ENCODE results near the gene HMGB2. TPM values are rescaled to one million over a fixed set of nuclear protein-coding genes. Genes with fewer than 3 reads are reported as not detected.

Gene HMGB2
- total RNA-seq, 4 donors from 2014 or later = 9.4 to 34.9 (median 29.1) TPM

DNA sequence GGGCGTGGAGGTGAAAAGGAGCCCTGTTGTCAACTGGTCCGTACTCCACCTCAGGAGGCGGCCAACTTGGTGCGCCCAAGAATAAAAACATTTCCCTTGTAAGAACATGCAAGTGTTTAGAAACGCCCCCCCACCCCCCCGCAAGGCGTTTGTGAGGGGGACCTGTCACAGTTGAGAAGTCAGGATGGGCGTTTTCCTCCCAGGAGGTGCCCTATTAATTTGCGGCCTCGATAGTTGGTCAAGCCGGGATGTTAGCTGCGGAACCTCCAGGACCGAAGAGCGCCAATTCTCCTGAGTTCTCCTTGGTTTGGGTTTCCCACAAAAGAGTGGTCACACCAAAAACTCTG lies 35.9 kb upstream of the HMGB2 start:
- no peaks in the 10 kb centered on the region for H3K27me3 ChIP-seq
- H3K4me3 ChIP-seq = peak overlapping the region; percentile 49 to 99 (median 76)
- peaks cover 0 to 39% (median 6%) of the 10 kb centered on the region in 4 donors for H3K4me1 ChIP-seq
- H3K9me3 ChIP-seq = no peaks in the 10 kb centered on the region
- intact Hi-C loops (cut with DNase I; ENCODE audit: low total_unique reads) (loop anchor here (5.0 kb wide), 1 partner anchor 38 kb away; the partner anchor contains the start of gene HMGB2), in situ Hi-C loops (cut with MboI; ENCODE audit: low pct_ligation_motif_present in 1 of 4, low pct_unique_long_range_greater_than_20kb in 1 of 4, low sequenced_read_pairs in 3 of 4) (no loop called here)
- H3K27ac ChIP-seq = peak overlapping the region; percentile 98 to 99 (median 98)
- H3K36me3 ChIP-seq = no peaks in the 10 kb centered on the region
- TF ChIP-seq EP300 (IDR thresholded peaks at IDR 0.05; ENCODE audit: low read depth) (no peak), POLR2A (IDR thresholded peaks at IDR 0.05) (peak; percentile 21), POLR2AphosphoS5 (IDR thresholded peaks at IDR 0.05) (no peak)
- DNase-seq = peak; percentile 65
- WGBS, 2 donors (ENCODE audit: low coverage in 1 of 2) = 0 to 1% methylated on average over 3 to 14 of the region's 14 CpGs

- Histone ChIP-seq H3K4me3 (no peak overlapping the region), H3K4me1 (peaks cover 0 to 19% (median 5%) of the 10 kb centered on the region in 4 donors), H3K27ac (peak overlapping the region in 2 of 4 donors; percentile 98 to 99), H3K9me3 (no peaks in the 10 kb centered on the region), H3K36me3 (no peaks in the 10 kb centered on the region), H3K27me3 (no peaks in the 10 kb centered on the region)
- DNase-seq = no peak
- in situ Hi-C loops (cut with MboI; ENCODE audit: low pct_ligation_motif_present in 1 of 4, low pct_unique_long_range_greater_than_20kb in 1 of 4, low sequenced_read_pairs in 3 of 4) (no loop called here), intact Hi-C loops (cut with DNase I; ENCODE audit: low total_unique reads) (no loop called here)
- TF ChIP-seq POLR2A (IDR thresholded peaks at IDR 0.05) (no peak), CTCF (IDR thresholded peaks at IDR 0.05) (no peak), POLR2AphosphoS5 (IDR thresholded peaks at IDR 0.05) (no peak), EP300 (IDR thresholded peaks at IDR 0.05; ENCODE audit: low read depth) (no peak)
- WGBS, 2 donors (ENCODE audit: low coverage in 1 of 2) = 49 to 54% methylated on average over 3 to 4 of the region's 4 CpGs
Measured at GRCh38 chr4:173367946-173368345, 33.8 kb upstream of the HMGB2 start.

- TF ChIP-seq EP300 (IDR thresholded peaks at IDR 0.05; ENCODE audit: low read depth) = no peak
- TF ChIP-seq CTCF (IDR thresholded peaks at IDR 0.05) = no peak
- TF ChIP-seq POLR2A (IDR thresholded peaks at IDR 0.05) = no peak
- TF ChIP-seq POLR2AphosphoS5 (IDR thresholded peaks at IDR 0.05) = no peak
- peaks cover 0 to 15% (median 3%) of the 10 kb centered on the region in 4 donors for H3K4me1 ChIP-seq
- in situ Hi-C loops (cut with MboI; ENCODE audit: low pct_ligation_motif_present in 1 of 4, low pct_unique_long_range_greater_than_20kb in 1 of 4, low sequenced_read_pairs in 3 of 4) (no loop called here), intact Hi-C loops (cut with DNase I; ENCODE audit: low total_unique reads) (no loop called here)
- no peak overlapping the region for H3K4me3 ChIP-seq
- DNase-seq = no peak
- H3K36me3 ChIP-seq = no peaks in the 10 kb centered on the region
- no peaks in the 10 kb centered on the region for H3K9me3 ChIP-seq
- H3K27ac ChIP-seq = peak overlapping the region in 3 of 4 donors; percentile 2 to 99 (median 98)
- no peaks in the 10 kb centered on the region for H3K27me3 ChIP-seq
Measured at GRCh38 chr4:173367285-173367684, 33.1 kb upstream of the HMGB2 start.

DNA sequence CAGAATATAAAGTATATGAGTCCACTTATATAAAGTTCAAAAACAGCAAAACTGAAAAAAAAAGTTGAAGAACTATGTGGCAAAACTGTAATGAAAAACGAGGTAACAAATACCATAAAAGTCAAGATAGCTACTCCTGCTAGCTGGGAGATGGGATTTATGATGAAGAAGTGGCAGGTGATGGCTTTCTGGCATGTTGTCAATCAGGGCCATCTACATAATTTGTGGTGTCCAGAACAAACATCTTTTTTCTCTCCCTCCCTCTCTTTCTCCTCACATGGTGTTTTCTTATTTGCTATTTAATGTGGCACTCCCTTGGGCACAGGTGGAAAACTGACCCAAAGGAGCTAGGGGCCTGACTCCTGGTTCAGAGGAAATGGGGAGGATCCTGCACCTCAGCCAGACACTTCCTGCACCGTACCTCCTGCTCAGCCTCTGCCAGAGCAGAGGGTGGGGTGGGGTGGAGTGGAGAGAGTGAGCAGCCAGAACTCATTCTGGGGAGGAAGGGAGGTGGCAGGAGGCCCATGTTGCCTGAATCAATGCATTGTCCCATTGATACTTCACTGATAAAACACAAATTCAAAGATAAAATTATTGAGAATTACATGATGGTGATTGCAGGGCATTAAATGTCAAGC lies 31.3 kb upstream of the HMGB2 start:
- Histone ChIP-seq H3K4me3 (no peak overlapping the region), H3K36me3 (no peaks in the 10 kb centered on the region), H3K4me1 (peaks cover 0 to 21% (median 3%) of the 10 kb centered on the region in 4 donors), H3K27ac (no peak overlapping the region), H3K27me3 (no peaks in the 10 kb centered on the region), H3K9me3 (no peaks in the 10 kb centered on the region)
- 17 to 23% methylated on average over 1 to 2 of the region's 2 CpGs for WGBS, 2 donors (ENCODE audit: low coverage in 1 of 2)
- DNase-seq = peak; percentile 20
- intact Hi-C loops (cut with DNase I; ENCODE audit: low total_unique reads) = no loop called here
- in situ Hi-C loops (cut with MboI; ENCODE audit: low pct_ligation_motif_present in 1 of 4, low pct_unique_long_range_greater_than_20kb in 1 of 4, low sequenced_read_pairs in 3 of 4) = no loop called here
- TF ChIP-seq EP300 (IDR thresholded peaks at IDR 0.05; ENCODE audit: low read depth) = no peak

GRCh38 chr4:173362666-173363065 lies 28.5 kb upstream of the HMGB2 start:
- DNase-seq = no peak
- in situ Hi-C loops (cut with MboI; ENCODE audit: low pct_ligation_motif_present in 1 of 4, low pct_unique_long_range_greater_than_20kb in 1 of 4, low sequenced_read_pairs in 3 of 4) (no loop called here), intact Hi-C loops (cut with DNase I; ENCODE audit: low total_unique reads) (no loop called here)
- WGBS, 2 donors (ENCODE audit: low coverage in 1 of 2) = 69 to 85% methylated on average over 2 to 3 of the region's 3 CpGs
- H3K27me3 ChIP-seq = no peaks in the 10 kb centered on the region
- H3K27ac ChIP-seq = no peak overlapping the region
- TF ChIP-seq POLR2A (IDR thresholded peaks at IDR 0.05) (no peak), POLR2AphosphoS5 (IDR thresholded peaks at IDR 0.05) (no peak), CTCF (IDR thresholded peaks at IDR 0.05) (no peak), EP300 (IDR thresholded peaks at IDR 0.05; ENCODE audit: low read depth) (no peak)
- H3K4me1 ChIP-seq = peaks cover 0 to 6% (median 3%) of the 10 kb centered on the region in 4 donors
- no peaks in the 10 kb centered on the region for H3K36me3 ChIP-seq
- no peaks in the 10 kb centered on the region for H3K9me3 ChIP-seq
- no peak overlapping the region for H3K4me3 ChIP-seq

All from transverse colon (tissue), 4 donors.